GM18502 (cell line): ENCODE measurements around the gene LCLAT1.
"Not testable (repeated sequence)": the region's sequence is repeated elsewhere in the genome, so short reads cannot be mapped to it uniquely, and the experiment has no call there.

Experiments
- ATAC-seq: cut with Tn5 transposase; IDR thresholded peaks from one replicate; pipeline ENCODE4 v1.9.1; 2021; ENCODE audit warnings: mild to moderate bottlenecking; ENCODE audit not compliant: unreplicated experiment, poor library complexity

The LCLAT1 gene

DNA sequence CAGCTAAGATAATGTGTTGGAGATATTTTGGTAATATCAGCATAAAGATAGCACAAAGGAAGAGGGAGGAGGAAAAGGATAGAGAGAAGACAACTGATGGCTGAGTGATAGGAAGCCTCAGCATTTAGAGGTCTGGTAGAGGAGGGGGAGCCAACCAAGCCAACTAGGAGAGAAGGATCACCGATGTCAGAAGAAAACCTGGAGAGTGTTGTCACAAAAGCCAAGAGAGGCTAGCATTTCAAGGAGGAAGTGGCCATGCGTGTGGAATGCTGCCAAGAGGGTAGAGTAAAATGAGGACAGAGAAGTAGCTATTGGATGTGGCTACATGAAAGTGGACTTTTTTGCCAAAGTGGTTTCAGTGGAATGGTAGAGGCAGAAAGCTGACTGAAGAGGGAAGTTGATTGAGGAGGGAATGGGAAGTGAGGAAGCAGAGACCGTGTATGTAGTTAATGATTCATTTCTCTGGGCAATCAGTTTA is 34.3 kb downstream of the LCLAT1 start:
- ATAC-seq = no peak

DNA sequence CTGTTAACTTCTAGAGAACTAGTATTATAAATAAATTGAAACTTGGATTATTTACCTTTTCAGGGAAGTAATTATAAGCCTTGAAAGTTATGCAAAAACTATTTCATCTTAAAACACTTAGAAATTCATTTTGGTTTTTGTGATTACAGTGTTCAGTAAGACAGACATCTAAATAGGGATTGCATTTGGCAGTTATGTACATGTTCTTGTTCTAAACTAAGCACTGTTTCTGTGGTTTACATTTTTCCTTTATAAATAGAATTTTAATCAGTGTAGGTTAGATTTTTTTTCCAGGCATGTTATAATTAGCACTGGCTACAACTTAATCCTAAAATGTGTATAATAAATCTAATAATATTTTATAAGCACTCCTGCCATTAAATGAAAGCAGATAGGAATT is 35.0 kb downstream of the LCLAT1 start:
- ATAC-seq = no peak

DNA sequence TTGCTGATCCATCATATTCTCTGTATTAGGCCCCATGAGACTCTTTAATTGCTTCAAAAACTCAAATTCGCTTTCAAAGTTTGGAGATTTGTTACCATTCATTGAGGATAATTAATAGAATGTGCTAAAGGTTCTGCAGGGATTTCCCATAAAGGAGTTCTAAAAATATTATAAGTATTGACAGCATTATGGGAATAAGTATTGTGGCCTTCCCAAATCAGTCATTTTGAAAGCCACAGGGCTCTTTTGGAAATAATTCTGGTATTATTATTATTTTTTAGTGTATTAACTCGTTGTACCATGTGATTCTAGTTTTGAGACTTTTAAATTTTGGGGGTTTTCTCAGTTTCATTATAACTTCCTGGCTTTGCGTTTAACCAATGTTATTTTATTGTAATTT is 37.1 kb downstream of the LCLAT1 start:
- no peak for ATAC-seq

DNA sequence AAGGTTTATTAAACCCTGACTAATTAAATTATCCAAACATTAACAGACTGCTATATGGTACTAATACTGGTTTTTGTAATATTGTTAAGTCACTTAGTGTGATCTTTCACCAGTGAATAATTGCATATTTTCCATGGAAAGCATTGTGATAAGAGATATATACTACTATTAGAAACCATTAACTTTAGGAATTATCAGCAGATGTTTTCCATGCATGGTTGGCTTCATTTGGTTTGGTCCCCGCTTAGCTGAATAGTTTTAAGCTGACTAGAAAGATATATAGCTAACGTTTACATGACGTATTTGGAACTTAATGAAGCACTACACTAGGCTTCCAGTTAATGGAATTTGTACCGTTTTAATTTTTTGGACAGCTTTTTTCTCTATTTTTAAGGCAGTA is 37.9 kb downstream of the LCLAT1 start:
- no peak for ATAC-seq

DNA sequence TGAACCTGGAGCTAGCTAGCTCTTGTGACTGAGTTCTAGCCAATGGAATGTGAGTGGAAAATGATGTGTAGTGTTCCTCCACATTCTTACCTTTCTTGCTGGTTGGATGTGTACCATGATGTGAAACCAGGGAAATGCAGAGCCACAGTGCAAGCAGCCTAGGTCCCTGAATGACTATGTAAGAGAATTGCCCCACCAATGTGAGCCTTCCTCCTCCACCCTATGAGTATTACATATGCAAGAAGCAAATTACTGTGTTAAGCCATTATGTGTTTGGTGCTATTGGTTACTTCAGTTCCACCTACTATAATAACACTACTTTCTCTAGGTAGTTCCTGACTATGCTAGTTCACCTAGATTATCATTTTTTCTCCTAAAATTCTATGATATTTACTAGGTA is 39.6 kb downstream of the LCLAT1 start:
- no peak for ATAC-seq

DNA sequence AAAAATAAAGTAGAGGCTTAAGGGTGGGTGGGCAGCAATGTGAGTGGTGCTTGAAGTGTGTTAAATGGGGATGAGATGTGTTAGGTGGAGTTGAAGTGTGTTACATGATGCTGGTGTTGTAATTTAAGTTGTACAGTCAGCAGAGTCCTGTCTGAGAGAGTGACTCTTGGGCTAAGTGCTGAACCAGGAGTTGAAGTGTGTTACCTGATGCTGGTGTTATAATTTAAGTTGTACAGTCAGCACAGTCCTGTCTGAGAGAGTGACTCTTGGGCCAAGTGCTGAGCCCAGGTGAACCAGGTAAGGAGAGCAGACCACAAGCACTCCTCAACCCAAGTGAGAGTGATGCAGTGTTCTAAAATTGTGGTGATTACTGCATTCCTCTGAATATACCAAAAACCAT is 40.6 kb downstream of the LCLAT1 start:
- no peak for ATAC-seq

DNA sequence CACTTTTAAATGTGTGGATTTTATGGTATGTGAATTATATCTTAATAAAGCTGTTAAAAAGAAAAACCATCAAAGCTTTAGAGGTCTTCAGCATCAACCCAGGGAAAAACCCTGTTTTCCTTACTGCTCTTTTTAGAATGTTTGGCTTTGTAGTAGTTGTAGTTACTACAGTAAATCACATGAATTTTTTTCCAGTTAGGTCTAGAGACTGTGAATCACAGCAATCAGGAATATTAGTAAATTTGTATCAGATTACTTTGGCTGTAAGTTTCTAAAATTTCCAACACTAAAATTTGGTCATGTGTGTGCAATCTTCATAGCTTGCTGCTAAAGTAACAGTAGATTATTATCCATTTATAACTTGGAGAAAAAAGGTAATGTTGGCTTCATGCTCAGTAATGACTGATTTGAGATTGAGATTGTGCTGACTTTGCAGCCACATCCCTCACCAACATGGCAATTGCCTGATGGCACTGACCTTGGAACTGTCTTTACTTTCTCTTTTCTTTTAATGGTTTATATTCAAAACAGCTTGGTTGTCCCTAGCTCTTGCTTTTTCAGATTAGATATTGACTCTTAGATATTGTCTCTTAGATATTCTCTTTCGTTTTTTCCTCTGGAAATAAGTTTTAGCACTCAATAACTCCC is 41.1 kb downstream of the LCLAT1 start:
- ATAC-seq = no peak

DNA sequence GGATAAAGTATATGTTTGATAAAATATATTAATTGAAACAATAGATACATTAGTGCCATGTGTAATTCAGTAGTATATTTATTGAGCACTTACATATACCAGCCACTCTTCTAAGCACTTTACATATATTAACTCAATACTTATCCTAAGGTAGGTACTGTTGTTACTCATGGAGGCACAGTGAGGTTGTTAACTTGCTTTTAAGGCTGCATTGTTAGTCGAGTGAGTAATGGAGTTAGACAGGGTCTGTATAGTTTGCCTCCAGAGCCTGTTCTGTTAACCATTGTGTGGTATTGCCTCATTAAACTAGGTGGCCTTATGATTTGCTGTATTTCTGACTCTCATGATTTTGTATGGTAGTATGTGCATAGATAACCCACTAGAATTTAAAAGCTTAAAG is 44.2 kb downstream of the LCLAT1 start:
- ATAC-seq = no peak

DNA sequence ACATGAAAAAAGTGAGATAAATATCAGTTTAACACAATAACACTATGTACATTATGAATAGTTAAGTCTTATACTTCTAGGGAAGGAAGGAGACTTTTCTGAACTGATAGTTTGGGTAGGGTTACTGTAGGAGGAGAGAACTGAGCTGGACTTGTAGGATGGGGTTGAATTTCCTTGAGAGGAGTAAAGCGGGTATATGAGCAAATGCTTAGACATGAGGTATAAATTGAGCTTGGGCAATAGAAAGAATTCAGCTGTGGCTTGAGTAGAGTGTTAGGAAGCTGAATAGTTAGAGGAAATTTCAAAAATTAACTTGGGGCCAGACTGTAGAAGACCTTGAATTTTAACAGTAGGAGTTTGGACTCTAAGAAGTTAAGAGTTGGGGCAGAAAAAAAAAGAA is 45.1 kb downstream of the LCLAT1 start:
- no peak for ATAC-seq

DNA sequence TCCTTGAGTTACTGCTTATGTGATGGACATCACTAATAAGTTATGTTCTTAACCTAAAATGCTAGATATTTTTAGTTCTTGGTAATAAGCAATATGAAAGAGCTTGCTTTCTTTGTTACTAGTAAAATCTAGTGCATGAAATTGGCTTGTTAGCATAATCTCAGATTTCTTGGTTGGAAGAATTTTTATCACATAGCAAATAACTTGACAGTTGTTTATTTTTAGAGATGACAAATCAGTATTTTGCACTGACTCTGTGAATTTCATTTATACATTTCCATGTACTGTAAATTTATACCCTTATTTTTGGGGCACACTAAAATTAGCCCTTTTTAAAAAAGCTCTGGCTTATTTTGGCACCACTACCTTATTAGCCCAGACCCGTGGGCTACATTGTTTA is 45.6 kb downstream of the LCLAT1 start:
- no peak for ATAC-seq

DNA sequence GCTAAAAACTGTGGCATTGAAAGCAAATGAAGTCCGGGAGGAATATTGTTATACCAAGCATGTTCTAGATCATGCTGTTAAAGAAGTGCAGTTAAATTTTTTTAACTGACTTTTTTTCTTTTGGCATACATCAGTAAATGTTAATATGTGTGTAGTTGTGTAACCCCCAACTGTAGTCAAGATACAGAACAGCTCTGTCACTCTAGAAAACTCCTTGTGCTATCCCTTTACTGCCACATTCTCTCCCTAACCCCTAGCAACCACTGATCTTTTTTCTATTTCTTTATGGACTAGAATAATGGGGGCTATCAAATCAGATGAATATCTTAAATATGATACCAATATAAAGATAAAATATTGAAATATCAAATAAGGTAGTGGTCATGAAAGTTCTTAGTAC is 46.4 kb downstream of the LCLAT1 start:
- no peak for ATAC-seq

DNA sequence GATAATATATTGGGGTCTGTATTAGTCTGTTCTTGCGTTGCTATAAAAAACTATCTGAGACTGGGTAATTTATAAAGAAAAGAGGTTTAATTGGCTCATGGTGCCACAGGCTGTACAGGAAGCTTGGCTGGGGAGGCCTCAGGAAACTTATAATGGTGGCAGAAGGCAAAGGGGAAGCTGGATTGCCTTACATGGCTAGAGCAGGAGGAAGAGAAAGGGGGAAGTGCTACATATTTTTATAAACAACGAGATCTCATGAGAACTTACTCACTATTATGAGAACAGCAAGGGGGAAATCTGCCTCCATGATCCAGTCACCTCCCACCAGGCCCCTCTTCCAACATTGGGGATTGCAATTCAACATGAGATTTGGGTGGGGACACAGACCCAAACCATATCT is 48.9 kb downstream of the LCLAT1 start:
- not testable (repeated sequence) for ATAC-seq

DNA sequence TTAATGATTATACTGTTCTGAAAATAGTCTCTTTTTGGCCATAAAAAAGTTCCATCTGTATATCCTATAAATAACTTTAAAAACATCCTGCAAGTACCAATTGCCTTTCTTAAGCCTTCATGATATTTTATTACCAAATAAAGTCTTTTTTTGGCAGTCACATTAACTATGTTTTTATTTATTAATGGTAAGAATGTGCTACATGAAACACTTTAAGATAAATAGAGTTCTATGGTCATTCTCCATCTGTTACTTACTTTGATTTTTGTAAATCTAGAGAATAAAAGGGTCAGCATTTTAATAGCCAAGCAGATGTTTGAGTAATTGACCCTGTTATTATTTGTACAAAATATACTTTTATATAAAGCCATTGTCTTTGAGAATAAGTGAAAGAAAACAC is 52.6 kb downstream of the LCLAT1 start:
- no peak for ATAC-seq

DNA sequence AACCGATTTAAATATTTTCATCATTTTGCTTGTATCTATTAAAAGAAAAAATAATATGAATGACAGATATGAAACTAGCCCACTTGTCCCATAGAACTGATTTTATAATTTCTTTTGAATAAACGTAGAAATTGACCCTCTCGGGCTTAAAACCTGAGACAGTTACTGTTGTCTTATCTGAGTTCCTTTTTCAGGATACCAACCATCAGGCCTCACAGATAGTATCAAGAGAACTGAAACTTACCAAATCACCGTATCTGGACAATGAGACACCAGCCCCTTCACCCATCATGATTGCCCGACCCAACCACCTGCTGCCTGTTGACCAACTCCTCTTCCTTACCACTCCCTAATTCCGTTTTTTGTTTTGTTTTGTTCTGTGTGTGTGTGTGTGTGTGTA is 53.7 kb downstream of the LCLAT1 start:
- no peak for ATAC-seq

DNA sequence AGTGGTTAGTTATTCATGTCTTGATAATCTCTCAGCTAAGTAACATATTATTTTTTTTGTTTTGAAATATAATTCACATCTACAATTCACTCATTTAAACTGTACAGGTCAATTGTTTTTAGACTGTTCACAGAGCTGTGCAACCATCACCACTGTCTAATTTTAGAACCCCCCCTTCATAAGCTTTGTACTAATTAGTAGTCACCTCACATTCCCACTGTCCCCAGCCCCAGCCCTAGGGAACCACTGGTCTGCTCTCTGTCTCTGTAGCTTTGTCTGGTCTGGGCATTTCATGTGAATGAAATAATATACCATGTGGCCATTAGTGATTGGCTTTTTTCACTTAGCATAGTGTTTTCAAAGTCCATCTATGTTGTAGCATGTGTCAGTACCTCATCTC is 55.3 kb downstream of the LCLAT1 start:
- ATAC-seq = no peak

DNA sequence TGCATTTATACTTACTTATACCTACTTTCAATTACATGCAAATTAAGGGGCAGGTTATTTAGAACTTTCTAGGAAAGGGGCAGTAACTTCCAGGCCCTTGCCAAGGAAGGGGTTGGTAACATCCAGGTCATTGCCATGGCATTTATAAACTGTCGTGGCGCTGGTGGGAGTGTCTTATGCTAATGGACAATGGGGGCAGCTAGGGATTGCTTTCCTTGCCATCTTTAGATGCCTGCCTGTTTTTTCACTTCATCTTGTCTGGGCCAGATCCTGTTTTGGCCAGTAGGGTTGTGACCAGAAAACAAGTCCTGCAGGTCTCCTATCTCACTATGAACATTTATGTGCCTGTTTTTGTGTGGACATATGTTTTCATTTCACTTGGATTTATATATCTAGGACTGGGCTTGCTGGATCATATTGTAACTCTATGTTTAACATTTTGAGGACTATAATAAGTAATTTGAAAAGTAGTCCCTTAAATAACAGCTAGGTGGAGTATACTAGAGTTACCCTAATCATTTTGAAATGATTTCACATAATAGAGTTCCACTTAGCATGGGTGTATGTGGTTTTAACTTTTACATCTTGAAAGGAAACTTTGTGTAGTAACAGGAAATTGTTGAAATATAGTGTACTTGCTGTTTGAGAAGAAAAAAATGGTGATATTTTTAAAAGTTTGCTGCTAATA is 56.1 kb downstream of the LCLAT1 start:
- ATAC-seq = no peak

DNA sequence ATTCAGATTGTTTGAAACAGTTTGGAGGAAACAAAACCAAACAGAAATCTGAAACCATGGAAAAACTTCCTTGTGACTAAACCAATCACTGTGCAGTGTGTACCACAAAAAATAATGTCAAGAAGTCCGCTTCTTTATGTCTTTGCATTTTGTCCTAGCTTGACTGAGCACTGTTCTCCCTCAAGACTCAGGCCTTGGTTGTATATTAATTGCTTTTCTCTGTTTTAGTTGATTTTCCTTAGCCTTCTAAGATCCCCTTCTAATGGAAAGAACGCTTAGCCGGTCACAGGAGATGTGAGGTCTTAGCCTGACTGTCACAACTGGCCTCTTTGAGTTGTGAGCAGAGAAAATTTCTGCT is 56.6 kb downstream of the LCLAT1 start:
- no peak for ATAC-seq

DNA sequence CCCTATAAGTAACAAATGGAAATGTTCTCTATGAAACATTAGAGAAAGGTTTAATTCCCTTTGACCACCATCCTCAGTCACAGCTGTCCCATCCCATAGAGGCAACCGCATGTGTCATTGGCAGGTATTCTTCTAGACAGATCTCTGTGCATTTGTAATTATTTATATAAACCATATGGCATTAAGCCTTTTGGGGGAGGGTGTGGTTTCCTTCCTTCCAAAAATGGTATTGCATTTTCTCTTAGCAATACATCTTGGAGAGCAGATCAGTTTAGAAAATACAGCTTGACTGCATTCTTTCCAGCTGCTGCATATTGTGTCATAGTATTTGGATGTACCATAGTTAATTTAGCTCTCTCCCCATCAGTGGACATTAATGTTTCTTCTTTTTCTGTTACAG is 57.7 kb downstream of the LCLAT1 start:
- no peak for ATAC-seq

DNA sequence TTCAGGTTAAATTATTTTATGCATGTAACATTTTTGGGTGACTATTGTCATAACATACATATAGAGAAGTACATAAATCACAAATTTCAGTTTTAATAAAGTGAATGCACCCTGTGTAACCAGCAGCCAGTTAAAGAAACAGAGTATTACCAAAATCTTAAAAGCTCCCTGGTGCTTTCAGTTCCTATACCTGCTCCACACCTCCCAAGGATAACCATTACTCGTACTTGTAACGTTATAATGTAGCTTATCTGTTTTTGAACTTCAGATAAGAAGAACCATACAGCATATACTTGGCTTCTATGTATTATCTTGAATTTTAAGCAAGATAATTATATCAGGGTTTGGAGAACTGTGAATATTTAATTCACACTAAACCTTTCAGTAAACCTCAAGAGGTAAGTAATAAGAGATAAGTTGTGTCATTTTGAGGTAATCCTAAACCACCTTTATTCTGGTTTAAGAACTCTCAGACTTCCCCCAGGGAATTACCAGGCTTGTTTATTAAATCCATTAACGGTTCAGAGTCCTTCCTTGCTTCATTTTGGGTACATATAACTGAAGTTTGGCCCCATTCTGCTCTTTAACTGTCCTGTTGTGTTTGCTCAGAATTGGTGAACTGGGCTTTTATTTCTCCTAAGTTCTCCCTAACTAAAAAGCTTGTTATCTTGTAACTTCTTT is 58.6 kb downstream of the LCLAT1 start:
- no peak for ATAC-seq

DNA sequence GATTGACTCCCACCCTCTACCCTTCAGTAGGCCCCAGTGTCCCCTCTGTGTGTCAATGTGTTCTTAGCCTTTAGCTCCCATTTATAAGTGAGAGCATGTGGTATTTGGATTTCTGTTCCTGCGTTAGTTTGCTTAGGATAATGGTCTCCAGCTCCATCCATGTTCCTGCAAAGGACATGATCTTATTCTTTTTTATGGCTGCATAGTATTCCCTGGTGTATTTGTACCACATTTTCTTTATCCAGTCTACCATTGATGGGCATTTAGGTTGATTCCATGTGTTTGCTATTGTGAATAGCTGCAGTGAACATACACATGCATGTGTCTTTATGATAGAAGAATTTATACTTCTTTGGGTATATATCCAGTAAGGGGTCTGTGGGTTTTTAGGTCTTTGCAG is 60.4 kb downstream of the LCLAT1 start:
- not testable (repeated sequence) for ATAC-seq

DNA sequence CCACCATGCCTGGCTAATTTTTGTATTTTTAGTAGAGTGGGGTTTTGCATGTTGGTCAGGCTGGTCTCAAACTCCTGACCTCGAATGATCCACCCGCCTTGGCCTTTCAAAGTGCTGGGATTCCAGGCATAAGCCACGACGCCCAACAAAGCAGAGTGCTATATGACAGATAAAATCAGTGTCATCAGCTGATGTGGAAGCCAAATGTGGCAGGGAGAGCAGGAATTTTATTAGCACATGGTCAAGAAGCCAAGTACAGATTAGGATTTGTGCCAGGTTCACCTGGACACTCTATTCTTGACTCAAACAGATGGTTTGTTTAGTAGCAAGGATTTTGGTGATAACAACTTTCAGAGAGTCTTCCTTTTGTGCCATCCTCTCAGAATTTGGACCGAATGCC is 62.7 kb downstream of the LCLAT1 start:
- ATAC-seq = no peak

DNA sequence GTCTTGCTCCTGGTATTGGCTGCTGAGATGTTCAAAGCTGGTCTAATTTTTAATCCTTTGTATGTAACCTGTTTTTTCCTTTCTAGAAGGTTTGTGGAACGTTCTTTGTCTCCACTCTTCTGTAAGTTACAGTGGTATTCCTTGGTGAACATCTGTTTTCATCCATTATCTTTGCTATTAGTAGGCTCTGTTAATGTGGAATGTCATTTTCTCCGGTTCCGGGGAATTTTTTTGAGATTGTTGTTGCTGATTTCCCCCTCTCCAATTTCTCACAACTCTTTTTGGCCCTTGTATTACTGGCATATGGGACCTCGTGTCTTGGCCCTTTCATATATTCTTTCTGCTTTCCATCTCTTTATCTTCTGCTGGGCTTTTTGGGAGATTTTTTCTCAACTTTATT is 63.4 kb downstream of the LCLAT1 start:
- ATAC-seq = no peak
